Tibial nerve (tissue), 4 donors: Measurements from ENCODE around the gene NNT.
"Not testable (repeated sequence)": the region's sequence is repeated elsewhere in the genome, so short reads cannot be mapped to it uniquely, and the experiment has no call there.

Experiments used
- EP300 ChIP-seq, 2 donors: sonication (generic); formaldehyde crosslinking; IDR thresholded peaks; one replicate each; pipeline ENCODE4 v1.6.1; 2017; ENCODE audit warnings: antibody characterized with exemption in 2 of 2, mild to moderate bottlenecking in 1 of 2
- TF ChIP-seq, protein P1 (sequence below), 5 experiments: fragments of 200-600 bp in 3 of 5; fragments of 450-650 bp in 2 of 5; sonication (generic) in 3 of 5; IDR thresholded peaks; one replicate each; pipeline ENCODE4 v1.5.1; 2016 to 2019; ENCODE audit warnings: antibody characterized with exemption in 5 of 5, mild to moderate bottlenecking in 3 of 5, moderate library complexity in 2 of 5

DNA sequence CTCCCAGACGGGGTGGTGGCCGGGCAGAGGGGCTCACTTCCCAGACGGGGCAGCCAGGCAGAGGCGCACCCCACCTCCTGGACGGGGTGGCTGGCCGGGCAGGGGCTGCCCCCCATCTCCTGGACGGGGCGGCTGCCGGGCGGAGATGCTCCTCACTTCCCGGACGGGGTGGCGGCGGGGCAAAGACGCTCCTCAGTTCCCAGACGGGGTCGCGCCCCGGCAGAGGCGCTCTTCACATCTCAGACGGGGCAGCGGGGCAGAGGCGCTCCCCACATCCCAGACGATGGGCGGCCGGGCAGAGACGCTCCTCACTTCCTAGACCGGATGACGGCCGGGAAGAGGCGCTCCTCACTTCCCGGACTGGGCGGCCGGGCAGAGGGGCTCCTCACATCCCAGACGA lies 62.8 kb downstream of the NNT start:
- TF ChIP-seq, protein P1, sequence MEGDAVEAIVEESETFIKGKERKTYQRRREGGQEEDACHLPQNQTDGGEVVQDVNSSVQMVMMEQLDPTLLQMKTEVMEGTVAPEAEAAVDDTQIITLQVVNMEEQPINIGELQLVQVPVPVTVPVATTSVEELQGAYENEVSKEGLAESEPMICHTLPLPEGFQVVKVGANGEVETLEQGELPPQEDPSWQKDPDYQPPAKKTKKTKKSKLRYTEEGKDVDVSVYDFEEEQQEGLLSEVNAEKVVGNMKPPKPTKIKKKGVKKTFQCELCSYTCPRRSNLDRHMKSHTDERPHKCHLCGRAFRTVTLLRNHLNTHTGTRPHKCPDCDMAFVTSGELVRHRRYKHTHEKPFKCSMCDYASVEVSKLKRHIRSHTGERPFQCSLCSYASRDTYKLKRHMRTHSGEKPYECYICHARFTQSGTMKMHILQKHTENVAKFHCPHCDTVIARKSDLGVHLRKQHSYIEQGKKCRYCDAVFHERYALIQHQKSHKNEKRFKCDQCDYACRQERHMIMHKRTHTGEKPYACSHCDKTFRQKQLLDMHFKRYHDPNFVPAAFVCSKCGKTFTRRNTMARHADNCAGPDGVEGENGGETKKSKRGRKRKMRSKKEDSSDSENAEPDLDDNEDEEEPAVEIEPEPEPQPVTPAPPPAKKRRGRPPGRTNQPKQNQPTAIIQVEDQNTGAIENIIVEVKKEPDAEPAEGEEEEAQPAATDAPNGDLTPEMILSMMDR (IDR thresholded peaks at IDR 0.05), result not testable (repeated sequence)
- not testable (repeated sequence) for TF ChIP-seq EP300 (IDR thresholded peaks at IDR 0.05)
